GM19238 (cell line): Measurements from ENCODE around the gene SNX22.

Source experiments
- DNase-seq: peaks from one replicate; pipeline ENCODE4 v3.0.0; 2011; ENCODE audit warnings: low spot score; ENCODE audit not compliant: insufficient read length

The SNX22 gene

DNA sequence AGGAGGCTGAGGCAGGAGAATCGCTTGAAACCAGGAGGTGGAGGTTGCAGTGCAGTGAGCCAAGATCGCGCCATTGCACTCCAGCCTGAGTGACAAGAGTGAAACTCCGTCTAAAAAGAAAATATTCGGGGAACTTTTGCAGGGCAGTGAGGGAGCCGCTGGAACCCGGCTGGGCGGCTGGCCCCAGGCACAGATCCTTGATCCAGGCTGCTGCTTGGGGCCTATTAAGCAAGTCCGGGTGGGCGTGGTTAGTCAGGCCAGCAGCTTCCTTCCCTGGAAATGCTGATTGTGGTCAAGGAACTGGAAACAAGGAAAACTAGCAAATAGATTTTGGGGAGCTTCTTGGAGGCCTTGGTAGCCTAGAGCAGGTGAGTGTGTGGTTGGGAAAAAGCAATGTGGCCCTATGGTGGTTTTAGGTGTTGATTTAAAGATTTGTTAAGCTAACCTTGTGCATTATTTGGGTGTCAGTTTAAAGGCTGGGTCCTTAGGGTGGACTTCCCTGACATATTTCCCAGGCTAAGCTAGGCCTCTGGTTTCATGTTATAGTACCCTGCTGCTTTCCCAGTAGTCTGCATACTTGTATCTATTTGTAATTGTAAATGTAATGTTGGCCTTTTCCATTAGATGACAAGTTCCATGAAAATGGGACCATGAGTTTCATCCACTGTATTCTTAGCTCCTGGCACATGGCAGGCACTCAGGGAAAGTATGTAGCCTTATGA is 17.7 kb upstream of the SNX22 start:
- DNase-seq: no peak

DNA sequence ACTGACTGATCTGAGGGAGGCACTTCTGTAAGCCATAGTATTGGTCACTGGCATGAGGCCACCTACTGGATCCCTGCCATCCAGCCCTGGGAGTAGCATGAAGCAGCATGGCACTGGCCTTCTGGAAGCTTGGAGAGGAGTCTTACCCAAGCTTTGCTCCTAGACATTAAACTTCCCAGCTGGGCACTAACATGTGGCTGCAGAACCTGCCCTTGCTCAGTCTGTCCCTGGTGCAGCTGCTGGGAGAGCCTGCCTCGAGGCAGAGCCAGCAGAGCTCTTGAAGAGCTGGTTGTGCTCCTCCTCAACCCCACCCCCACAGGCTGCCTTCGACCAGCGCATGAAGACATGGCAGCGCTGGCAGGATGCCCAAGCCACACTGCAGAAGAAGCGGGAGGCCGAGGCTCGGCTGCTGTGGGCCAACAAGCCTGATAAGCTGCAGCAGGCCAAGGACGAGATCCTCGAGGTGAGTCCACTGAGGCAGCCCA is 17.1 kb upstream of the SNX22 start:
- DNase-seq: no peak

GRCh38 chr15:64136347-64136746 is 15.2 kb upstream of the SNX22 start:
- no peak for DNase-seq

- no peak for DNase-seq
Observed at GRCh38 chr15:64137226-64137833, 14.2 kb upstream of the SNX22 start.

- DNase-seq: no peak
Observed at GRCh38 chr15:64138331-64138941, 13.1 kb upstream of the SNX22 start.

DNA sequence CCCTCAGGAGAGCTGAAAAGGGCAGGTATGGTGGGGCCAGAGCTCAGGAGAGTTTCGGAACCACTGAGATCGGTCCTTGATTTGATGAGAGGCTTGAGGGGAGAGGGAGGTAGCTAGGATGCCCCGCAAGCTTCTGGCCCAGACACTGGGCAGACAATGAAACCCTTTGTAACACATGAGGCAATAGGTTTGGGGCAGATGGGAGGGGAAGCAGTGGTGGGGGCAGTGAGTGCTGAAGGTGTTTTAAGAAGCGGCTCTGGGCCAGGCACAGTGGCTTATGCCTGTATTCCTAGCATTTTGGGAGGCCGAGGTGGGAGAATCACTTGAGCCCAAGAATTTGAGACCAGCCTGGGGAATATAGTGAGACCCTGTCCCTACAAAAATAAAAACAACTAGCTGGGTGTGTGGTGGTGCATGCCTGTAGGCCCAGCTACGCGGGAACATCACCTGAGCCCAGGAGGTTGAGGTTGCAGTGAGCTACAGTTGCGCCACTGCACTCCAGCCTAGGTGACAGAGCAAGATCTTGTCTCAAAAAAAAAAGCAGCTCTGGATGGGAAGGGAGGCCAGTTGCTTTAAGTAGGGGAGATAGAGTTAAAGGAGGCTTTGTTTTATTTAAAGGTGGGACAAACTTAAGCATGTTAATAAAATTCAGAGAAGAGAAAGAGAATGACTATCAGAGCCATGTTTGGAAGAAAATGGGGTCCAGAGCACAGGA is 9.6 kb upstream of the SNX22 start:
- no peak for DNase-seq

DNA sequence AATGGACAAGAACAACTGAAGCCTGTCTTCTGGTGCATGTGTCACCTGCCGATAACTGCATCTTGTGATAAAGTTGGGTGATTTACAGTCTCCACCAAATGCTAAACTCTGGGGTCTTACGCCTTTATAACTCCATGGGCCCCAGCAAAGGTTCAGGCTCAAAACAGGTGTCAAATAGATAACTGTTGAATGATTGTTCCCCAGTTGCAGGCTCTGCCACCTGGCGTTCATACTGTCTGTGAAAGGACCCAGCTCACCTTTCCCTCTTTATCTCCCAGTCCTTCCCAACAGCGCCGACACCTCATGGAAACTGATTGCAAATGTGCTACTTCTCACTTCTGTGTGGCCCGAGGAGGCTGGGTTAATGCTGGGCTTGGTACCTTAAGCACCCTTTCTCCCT is 8.3 kb upstream of the SNX22 start:
- no peak for DNase-seq

DNA sequence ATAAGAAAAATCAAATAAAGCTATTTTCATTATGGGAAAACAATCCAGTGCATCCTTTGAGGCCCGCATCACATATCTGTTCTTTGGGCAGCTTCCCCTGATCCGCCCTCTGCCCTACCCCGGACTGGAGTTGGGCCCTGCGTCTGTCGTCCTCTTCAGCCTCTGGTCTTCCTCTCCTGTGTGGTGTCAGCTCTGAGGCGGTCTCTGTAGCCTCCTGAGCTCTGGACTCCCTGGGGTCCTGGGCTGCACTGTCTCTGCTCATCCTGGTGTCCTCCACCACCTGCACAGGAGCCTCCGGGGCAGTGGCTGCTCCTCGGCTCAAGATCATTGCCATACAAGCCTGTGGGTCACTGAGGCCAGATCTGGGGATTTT is 7.4 kb upstream of the SNX22 start:
- DNase-seq: no peak

GRCh38 chr15:64144565-64145281 is 6.8 kb upstream of the SNX22 start:
- DNase-seq: peak; percentile 57

- DNase-seq: no peak
Observed at GRCh38 chr15:64146041-64146440, 5.5 kb upstream of the SNX22 start.

GRCh38 chr15:64146520-64146884 is 5.0 kb upstream of the SNX22 start:
- no peak for DNase-seq

- DNase-seq: no peak
Observed at GRCh38 chr15:64146885-64147681, 4.4 kb upstream of the SNX22 start.

DNA sequence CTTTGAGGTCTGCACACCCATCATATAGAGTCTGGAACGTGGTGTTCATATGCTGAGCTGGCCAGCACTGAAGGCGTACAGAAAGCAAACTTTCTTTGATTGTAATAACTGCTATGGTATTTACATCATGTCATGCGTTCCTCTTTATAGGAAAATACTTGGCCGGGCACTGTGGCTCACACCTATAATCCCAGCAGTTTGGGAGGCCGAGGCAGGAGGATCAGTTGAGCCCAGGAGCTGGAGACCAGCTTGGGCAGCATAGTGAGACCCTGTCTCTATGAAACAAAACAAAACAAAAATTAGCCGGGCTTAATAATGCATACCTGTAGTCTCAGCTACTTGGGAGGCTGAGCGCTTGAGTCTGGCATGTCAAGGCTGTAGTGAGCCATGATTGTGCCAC is 3.4 kb upstream of the SNX22 start:
- DNase-seq: no peak

- DNase-seq: no peak
Observed at GRCh38 chr15:64148581-64148980, 3.0 kb upstream of the SNX22 start.

DNA sequence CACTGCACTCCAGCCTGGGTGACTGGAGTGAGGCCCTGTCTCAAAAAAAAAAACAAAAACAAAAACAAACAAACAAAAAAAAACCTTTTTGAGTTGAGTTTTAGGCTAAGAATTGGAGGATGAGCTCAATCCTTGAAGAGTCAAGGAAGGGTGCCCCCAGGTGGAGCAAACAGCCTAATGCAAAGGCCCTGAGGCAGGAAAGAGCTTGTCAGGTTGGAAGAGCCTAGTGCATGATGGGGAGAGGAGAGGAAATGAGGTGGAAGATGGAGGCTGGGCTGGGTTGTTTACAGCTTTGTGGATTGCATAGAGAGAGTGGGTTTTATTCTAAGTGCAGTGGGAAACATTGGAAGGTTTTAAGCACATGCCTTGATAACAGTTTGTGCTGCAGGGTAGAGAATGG is 2.1 kb upstream of the SNX22 start:
- DNase-seq: no peak

GRCh38 chr15:64149893-64150578 is 1.5 kb upstream of the SNX22 start:
- no peak for DNase-seq

GRCh38 chr15:64152507-64153387 is 1.2 kb downstream of the SNX22 start:
- peak; percentile 43 for DNase-seq

GRCh38 chr15:64153480-64154367 is 2.2 kb downstream of the SNX22 start:
- DNase-seq: peak; percentile 95
